Stimulated activated CD4-positive, alpha-beta T cell treated with anti-CD3 and anti-CD28 coated beads, Interleukin-1b, Interleukin-23, amount 100 ng/mL, for 24 hours (primary cell): ENCODE results near the gene CPLX1.
"Not testable (repeated sequence)": the region's sequence is repeated elsewhere in the genome, so short reads cannot be mapped to it uniquely, and the experiment has no call there.

Source experiments
- DNase-seq, 4 experiments: peaks; one replicate each; pipeline ENCODE4 v3.0.0-alpha.2; 2020; ENCODE audit warnings: low read depth in 4 of 4, low spot score in 1 of 4

Gene CPLX1

GRCh38 chr4:739569-739968 is 86.4 kb downstream of the CPLX1 start:
- DNase-seq = no peak

GRCh38 chr4:738781-739280 is 87.1 kb downstream of the CPLX1 start:
- DNase-seq = no peak

GRCh38 chr4:736561-736960 is 89.4 kb downstream of the CPLX1 start:
- not testable (repeated sequence) for DNase-seq

DNA sequence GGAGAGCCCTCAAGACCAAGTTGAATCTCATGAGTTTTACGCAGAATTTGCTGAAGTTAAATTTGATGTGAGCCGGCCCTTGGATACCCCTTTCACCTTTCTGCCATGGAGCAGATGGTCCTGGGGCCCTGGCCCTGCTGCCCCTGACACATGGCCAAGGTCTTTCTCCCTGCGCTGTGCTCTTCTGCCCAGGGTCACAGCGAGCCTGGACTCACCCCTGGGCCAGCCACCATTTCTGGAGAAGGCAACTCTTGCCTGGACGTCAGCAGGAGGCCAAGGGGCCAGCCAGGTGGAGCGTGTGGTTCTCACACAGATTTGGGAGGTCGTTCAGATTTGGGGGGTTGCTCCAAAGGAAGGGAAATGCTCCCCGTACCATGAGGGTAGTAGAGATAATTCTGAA is 90.3 kb downstream of the CPLX1 start:
- no peak for DNase-seq
